HT1080 (cell line): ENCODE results near the gene NUDT13. TPM values are rescaled to one million over a fixed set of nuclear protein-coding genes. Genes with fewer than 3 reads are reported as not detected.
"Not testable (repeated sequence)": the region's sequence is repeated elsewhere in the genome, so short reads cannot be mapped to it uniquely, and the experiment has no call there.

ENCODE experiments used
- DNase-seq: peaks from one replicate; pipeline ENCODE4 v3.0.0-alpha.2; 2015; ENCODE audit warnings: low read depth
- total RNA-seq: library from RNA; depleted of rRNA; stranded (reverse); fragments of >200 nt; shearing (Covaris generic); gene quantifications from 2 replicates; pipeline ENCODE4 v1.2.3, GENCODE V29; 2014

The NUDT13 gene
- total RNA-seq, 1 experiment from 2014 or later = 2.5 TPM

- DNase-seq = no peak
Observed at GRCh38 chr10:73097305-73097670, 13.0 kb upstream of the NUDT13 start.

- no peak for DNase-seq
Observed at GRCh38 chr10:73099141-73099540, 11.1 kb upstream of the NUDT13 start.

- no peak for DNase-seq
Observed at GRCh38 chr10:73106301-73106700, 4.0 kb upstream of the NUDT13 start.

GRCh38 chr10:73109248-73109652 lies 1.0 kb upstream of the NUDT13 start:
- not testable (repeated sequence) for DNase-seq

- not testable (repeated sequence) for DNase-seq
Observed at GRCh38 chr10:73112032-73112431, 1.8 kb downstream of the NUDT13 start.

GRCh38 chr10:73113551-73113950 lies 3.3 kb downstream of the NUDT13 start:
- DNase-seq = no peak

- DNase-seq = no peak
Observed at GRCh38 chr10:73116017-73116416, 5.8 kb downstream of the NUDT13 start.

- DNase-seq = peak; percentile 72
Observed at GRCh38 chr10:73117976-73118743, 7.9 kb downstream of the NUDT13 start.

- no peak for DNase-seq
Observed at GRCh38 chr10:73119457-73119856, 9.2 kb downstream of the NUDT13 start.

- no peak for DNase-seq
Observed at GRCh38 chr10:73119952-73120351, 9.7 kb downstream of the NUDT13 start.

GRCh38 chr10:73126343-73126742 lies 16.1 kb downstream of the NUDT13 start:
- DNase-seq = no peak

GRCh38 chr10:73131301-73131700 lies 21.0 kb downstream of the NUDT13 start:
- no peak for DNase-seq

GRCh38 chr10:73131913-73132686 lies 21.8 kb downstream of the NUDT13 start:
- DNase-seq = no peak

- DNase-seq = no peak
Observed at GRCh38 chr10:73134727-73135126, 24.5 kb downstream of the NUDT13 start.

GRCh38 chr10:73136627-73137026 lies 26.4 kb downstream of the NUDT13 start:
- no peak for DNase-seq

- no peak for DNase-seq
Observed at GRCh38 chr10:73139251-73139650, 29.0 kb downstream of the NUDT13 start.

GRCh38 chr10:73141603-73142002 lies 31.3 kb downstream of the NUDT13 start:
- DNase-seq = no peak

- DNase-seq = not testable (repeated sequence)
Observed at GRCh38 chr10:73150633-73151413, 40.6 kb downstream of the NUDT13 start.

GRCh38 chr10:73152009-73152408 lies 41.8 kb downstream of the NUDT13 start:
- DNase-seq = no peak

- no peak for DNase-seq
Observed at GRCh38 chr10:73156054-73156453, 45.8 kb downstream of the NUDT13 start.

- DNase-seq = peak; percentile 48
Observed at GRCh38 chr10:73159038-73159648, 48.9 kb downstream of the NUDT13 start.
